CD4-positive, alpha-beta T cell treated with Interleukin-4 for 1 hour (primary cell): ENCODE measurements around the gene TBX21.
A peak's percentile ranks its signal among the peaks of the same experiment; 100 is the strongest.

ENCODE experiments used
- DNase-seq, 2 donors: peaks; one replicate each; pipeline ENCODE4 v3.0.0-alpha.2; 2020 to 2022

The TBX21 gene, protein sequence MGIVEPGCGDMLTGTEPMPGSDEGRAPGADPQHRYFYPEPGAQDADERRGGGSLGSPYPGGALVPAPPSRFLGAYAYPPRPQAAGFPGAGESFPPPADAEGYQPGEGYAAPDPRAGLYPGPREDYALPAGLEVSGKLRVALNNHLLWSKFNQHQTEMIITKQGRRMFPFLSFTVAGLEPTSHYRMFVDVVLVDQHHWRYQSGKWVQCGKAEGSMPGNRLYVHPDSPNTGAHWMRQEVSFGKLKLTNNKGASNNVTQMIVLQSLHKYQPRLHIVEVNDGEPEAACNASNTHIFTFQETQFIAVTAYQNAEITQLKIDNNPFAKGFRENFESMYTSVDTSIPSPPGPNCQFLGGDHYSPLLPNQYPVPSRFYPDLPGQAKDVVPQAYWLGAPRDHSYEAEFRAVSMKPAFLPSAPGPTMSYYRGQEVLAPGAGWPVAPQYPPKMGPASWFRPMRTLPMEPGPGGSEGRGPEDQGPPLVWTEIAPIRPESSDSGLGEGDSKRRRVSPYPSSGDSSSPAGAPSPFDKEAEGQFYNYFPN

DNA sequence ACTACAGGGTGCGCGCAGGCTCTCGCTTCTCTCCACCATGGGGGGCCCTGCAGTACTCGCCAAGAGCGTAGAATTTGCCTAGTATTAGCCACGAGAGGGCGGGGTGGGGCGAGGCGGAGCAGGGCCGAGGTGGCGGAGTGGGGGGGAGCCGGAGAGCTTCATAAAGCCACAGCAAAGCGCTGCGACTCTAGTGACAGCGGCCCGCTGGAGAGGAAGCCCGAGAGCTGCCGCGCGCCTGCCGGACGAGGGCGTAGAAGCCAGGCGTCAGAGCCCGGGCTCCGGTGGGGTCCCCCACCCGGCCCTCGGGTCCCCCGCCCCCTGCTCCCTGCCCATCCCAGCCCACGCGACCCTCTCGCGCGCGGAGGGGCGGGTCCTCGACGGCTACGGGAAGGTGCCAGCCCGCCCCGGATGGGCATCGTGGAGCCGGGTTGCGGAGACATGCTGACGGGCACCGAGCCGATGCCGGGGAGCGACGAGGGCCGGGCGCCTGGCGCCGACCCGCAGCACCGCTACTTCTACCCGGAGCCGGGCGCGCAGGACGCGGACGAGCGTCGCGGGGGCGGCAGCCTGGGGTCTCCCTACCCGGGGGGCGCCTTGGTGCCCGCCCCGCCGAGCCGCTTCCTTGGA lies at the start of gene TBX21:
Gene TBX21, plus strand, starts transcription at position 190 of the 627 bp plus-strand sequence. Its CDS starts 219 bp downstream, at position 409.
- DNase-seq = peak; percentile 92 to 93

DNA sequence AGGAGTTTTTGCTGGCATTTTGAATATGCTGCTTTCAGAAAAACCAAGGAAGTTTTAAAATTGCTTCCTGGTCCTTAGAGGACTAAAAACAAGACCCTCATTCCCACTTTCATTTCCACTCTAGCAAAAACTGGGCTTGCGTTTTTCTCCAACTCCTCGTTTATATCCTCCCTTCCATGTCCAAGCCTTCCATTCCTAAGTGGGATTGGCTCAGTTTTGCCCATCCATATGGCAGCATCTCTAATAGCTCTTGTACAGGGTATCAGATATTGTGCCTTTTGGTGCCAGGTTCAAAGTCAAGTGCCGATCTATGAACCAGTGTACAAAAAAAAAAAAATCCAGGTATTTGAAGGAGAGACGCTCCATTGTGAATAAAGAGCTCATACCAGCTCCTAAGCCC lies 49.0 kb upstream of the TBX21 start:
- no peak for DNase-seq

DNA sequence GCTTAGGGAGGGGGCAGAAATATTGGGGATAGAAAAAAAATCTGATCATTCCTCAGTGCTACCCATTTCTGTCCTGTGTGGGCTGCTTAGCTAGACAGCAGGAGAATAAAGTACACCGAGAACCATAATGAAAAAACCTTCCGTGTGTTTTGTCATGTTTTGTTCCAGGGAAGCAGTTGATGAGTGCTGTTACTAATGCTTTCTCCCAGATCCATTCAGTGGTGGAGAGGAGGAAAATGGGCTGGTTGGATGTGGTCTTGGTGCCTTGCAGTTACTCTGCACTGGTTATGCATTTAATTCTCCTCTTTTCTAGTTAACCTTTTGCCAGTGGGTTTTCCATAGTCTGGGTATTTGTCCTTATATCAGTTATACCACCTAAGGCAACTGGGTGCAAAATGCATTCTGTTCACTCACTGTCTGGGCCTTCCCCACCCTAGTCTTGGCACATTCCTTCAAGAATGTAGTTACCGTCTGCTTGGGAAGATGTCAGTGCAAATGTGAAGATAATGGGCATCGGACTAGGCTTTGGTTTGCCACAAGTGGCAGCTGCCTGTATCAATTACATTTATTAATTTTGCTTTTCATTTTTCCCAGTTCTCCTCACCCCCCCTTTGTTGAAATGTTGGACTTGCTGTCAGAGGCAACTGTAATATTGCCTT lies 48.4 kb upstream of the TBX21 start:
- DNase-seq = no peak

DNA sequence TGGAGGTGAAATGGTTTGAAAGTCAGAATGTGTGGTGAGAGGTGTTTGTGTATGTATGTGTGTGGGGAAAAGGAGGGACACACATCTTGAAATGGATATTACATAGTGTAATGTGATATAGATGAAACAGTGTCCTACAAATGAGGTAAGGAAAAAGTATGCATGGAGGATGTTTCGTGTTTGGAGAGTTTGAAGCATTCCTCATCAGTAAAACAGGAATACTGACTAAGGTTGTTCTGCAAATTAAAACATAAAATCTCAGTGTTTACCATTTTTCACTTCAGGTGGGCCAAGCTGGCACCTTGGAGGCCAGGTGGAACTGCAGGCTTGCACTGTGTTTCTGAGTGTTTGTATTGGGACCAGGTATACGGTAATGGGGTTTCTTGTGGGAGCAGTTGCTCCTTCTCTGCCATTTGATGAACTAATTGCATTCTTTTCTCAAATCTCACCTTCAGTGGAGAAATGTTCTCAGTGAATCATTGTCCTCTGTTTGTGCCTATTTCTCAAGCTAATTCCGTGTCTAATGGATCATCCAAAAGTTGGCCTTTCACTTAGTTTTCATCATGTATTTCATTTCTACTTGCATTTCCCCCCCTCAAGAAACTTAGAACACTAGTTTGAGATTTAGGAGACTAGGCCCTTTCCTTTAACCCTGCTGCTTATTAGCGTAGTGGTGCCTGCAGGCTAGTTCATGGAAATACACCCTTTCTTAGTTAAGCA lies 47.3 kb upstream of the TBX21 start:
- no peak for DNase-seq

DNA sequence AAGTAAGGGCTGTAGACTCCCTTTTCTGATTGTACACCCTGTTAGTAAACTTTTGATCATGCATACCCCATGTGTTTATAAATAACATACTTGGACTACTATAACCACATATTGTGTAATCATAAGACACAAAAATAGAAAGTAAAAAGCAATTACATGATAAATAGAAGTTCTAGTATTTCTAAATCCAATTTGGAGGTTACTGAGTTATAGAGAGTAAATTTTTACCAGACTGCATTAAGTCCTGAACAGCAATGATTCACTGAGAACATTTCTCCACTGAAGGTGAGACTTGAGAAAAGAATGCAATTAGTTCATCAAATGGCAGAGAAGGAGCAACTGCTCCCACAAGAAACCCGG lies 46.8 kb upstream of the TBX21 start:
- DNase-seq = no peak

DNA sequence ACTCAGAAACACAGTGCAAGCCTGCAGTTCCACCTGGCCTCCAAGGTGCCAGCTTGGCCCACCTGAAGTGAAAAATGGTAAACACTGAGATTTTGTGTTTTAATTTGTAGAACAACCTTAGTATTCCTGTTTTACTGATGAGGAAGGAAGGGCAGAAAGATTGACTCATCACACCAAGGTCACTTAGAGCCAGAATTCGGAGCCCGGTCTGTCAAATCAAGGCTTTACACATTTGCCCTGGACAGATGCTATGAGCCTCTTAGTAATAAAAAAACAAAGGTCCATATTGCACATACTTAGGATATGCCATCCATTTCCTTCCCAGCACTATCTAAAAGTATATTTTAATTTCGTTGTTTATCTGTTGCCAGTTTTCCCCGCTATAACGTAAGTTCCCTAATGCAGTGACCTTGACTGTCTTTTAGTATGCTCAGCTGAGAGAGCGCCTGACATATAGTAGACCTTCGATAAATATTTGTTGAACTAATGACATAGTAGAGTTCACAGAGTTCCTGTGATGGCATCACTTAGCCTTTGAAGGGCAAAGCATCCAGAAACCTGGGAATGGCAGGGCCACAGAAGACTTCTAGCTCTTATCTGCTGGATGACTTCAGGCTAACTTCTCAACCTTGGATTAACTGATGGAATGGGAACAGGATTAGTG lies 46.2 kb upstream of the TBX21 start:
- DNase-seq = no peak

DNA sequence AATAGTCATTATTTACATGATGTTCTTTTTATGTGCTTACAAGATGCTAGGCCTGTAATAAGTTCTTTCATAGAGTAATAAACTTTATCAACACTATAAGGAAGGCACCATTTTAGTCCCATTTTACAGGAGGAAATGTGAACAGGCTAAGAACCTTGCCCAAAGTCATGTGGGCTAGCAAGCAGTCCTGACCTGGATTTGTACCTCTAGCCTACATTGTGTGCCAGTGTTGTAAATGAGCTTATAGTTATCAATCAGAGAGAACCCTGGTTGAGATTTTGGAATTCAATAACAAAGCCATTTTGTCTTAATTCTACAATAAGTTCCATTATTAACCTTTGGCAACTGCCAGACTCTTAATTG lies 45.7 kb upstream of the TBX21 start:
- DNase-seq = no peak

DNA sequence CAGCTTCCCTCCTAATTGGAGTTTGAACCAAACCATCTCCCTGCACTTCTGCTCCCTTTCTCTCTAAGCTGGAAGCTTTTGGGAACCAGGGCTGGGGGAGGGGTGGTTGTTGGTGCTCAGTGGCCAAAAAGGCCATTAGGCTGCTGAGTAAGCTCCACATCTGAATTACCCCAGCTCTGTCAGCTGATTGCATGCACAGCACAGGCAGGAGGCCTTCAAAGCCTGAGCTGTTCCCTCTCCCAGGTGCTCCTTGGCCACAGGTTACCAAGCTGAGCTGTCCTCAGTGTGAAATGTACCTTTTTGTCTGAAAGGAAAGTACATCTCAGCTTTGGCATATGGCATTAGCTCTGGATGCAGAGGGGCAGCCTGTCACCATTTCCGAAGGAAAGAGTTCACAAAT lies 45.3 kb upstream of the TBX21 start:
- no peak for DNase-seq

DNA sequence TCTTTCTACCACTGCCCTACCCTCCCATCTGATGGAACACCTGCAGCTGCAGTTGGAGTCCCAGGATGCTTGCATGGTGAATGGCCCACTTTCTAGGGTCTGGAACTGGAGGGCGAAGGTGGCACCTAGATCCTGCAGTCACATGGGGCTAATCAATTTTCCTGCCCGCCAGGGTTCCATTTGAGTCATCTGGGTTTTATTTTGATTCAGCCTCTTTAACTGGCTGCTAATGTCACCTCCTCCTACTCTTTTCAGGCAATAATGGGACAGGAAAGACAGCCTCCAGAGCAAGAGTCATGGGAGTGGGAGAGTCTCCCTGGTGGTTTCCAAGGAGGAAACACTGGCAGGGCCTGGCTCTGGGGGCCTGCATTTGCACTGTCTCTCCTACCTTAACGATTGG lies 42.9 kb upstream of the TBX21 start:
- DNase-seq = no peak

DNA sequence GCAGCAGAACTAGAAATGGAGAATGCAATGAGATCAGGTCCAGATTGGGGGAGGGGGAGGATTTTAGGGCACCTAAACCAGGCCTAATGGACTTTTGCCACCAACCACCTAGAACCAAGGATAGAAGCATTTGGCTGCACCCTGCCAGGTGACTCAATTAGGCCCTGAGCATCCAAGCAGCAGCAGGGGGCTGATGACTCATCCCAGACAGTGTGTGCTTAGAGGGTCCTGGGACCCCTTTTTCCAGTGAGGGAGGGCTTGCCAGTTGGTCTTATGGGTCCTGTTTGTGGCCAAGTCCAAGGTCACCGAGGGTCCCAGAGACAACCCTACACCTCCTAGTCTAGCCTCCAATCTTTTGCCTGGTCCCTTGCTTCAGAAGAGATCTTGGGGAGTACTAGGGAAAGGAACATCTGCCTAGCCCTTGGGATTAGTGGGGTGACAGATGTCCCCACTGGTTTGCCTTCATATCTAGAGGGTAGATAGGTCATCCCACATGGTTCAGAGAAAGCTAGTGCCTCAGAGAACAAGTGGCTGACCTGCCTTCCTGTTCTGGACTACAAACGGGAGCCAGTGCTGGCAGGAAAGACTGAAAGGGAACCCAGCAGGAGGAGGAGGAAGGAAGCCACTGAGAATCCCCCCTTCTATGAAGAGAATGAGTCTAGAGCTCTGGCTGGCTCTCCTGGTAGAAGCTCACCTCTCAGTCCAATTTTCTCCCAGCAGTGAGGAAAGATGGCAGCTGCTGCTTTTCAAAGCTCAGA lies 40.7 kb upstream of the TBX21 start:
- no peak for DNase-seq

DNA sequence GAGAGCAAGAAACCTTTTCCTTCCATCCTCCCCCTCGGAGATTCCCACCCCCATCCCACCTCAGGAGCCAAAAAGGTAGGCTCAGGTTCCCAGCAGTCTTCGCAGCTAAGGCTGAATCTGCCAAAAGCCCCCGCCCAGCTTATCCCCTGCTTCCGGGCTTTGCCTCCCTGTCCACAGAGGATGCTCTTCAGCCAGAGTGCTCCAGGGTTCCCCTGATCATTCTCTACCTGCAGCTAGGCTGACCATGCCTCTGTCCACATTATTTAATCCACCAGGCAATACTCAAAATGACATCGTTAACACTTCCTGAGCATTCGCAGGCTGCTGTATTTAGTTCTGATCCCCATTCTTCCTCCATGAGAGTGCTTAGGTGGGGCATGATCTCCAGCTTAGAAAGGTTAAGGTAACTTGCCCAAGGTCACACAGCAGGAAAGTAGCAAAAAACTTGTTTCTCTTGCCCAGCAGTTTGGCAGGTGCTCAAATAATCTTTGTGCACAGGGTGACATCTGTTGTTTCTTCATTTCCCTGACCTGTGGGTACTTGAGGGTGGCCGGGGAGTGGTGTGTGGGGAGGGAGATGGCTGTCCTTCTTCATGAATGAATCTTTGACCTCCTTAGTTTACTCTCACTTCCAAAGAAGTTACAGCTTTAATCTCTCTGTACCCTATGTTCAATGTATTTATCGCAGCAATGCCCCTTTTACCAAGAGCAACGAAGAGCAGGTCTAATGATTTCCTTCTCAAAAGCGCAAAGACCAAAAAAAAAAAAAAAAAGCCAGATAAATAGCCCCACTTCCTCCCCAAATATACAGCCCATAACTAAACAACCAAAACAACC lies 39.9 kb upstream of the TBX21 start:
- no peak for DNase-seq

DNA sequence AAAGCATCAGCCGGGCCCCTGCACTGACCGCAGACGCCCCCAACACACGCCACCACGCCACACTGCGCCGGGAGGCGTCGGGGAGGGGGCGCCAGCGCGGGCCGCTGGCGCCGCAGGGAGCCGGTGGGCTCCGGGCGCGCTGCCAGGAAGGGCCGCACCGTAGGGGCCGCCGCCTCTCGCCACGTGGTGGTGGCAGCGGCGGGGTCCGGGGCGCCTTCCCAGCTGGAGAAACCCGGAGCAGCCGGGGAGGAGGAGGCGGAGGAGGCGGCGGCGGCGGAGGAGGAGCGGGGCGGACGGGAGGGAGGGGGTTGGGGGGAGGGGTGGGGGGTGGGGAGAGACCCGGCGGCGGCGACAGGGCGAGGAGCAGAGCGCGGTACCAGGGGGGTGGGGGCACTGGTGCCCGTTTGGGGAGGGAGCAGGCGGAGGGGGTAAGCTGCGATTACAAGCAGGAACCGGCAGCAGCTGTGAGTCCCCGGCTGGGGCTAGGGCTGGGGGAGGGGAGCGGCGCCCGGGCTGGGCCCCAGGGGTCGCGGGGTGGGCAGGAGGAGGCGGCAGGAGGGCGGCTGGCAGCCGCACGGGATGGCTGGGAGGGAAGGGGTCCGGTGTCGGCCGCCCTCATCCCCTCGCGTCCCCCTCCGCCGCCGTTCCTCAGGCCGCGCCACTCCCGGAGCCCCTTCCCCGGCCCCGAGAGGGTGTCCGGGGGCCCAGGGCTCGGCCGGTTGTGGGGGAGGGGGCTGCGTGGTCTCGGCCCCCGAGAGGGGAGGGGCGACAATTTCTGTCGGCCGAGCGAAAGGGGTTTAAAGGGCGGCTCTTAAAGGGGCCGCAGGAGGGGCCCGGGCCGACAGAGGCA lies 39.1 kb upstream of the TBX21 start, which contains the start of gene TBKBP1:
Gene TBKBP1, plus strand, starts transcription at position 431 of the 850 bp plus-strand sequence. CDS start 1,952 bp downstream, outside the sequence.
- peak; percentile 62 to 66 for DNase-seq

DNA sequence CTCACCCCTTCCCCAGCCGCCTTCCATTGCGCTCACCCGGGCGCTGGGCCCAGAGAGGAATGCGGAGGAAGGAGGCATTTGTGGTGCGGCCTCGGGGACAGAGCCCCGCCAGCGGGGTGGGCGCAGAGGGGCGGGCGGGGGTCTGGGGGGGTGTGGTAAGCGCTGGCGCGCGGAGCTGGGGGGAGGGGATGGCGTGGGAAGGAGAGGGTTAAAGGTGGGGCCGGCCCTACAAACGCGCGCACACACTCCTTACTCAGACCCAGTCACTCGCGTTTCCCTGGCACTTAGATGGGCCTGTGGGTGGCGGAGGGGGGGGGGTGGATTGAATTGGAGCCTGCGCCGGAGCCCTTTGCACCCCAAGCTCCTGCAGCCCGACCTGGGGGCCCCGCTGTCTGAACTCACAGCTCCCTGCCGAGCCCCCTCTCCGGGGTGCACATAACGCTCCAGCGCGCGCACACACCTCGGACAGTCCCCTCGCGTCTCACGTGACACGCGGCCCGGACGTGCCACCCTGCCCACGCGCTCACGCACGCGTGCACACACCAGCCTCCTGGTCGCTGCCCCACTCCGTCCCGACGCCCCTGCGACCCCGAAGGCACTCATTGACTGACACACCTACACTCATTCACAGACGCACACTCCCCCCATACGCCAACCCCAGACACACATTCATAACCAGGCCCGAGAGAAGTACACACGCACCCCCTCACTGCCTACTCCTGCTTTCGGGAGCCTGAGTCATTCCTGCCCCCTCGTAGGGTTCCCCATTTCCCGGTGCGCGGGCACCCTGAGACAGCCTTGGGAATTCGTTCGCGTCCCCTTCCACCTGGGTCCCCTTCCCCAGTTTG lies 38.2 kb upstream of the TBX21 start:
- DNase-seq = peak; percentile 34

DNA sequence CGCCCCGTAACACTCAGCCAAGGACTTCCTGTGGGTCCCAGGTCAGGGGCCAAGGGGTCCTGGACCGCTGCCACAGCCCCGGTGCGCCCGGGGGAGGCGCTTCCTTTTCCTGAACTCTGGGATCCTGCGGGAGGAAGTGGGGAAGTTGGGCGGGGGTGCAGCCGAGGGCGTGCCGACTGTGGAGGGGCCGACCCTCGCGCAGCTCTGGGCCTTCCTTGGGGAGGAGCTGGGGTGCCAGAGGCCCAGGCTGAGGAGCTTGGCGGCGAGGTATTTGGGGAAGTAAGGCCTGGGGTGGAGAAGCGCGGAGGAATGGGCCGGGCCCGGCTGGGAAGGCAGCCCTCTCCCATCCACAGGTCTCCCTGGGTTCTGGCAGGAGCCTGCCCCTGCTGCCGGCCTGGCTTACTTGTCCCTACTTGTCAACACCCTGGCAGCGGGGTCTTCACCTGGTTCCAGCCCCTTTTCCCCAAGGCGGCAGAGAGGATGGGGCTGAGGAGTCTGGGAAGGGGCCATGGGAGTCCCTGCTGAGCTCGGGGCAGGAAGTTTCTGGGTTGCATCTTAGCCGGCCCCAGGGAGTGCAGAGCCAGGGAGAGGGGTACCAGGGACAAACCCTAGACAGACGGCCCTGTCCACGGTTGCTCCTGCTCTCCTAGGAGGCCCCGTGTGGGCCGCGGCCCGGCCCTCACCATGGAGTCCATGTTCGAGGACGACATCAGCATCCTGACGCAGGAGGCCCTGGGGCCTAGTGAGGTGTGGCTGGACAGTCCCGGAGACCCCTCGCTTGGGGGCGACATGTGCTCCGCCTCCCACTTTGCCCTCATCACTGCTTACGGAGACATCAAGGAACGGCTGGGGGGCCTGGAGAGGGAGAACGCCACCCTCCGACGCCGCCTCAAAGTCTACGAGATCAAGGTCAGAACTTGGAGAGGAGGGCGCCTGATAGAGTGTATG lies 37.3 kb upstream of the TBX21 start:
- DNase-seq = no peak

DNA sequence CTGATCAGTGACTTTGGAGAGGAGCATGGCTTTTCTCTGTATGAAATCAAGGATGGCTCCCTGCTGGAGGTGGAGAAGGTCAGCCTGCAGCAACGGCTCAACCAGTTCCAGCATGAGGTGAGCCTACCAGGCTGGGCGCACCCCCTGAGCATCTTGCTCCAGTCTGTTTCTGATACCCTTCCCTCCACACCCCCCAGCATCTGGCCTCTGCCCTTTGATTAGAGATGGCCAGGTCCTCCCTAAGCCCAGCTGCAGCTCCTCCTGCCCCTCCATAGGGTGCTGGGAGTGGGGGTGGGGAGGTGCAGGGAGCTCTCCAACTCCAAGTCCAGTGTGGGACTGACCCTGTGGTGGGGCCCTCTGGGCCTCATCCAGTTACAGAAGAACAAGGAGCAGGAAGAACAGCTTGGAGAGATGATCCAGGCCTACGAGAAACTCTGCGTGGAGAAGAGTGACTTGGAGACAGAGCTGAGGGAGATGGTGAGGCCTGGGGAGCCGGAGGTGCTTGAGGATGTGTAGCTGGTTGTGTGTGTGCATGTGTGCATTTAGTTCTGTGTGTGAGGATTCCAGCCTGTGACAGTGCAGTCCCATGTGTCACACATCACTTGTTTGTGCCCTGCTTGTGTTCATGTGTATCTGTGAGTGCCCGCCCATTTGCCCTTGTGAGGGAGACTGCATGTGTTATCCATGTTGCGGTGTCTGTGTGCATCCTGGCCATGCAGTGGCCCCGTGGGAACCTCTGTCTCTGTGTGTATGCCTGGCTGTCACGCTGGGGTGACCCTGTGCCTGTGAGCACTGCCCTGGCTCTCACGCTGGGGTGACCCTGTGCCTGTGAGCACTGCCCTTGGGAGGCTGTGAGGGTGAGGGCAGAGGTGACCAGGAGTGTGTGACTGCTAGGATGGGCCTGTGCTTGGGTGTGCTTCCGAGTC lies 36.1 kb upstream of the TBX21 start:
- DNase-seq = no peak
